SK-N-SH treated with all-trans-retinoic acid at 6 μM for 48 hours (cell line): Measurements from ENCODE around the gene IGFBP7.
A peak's percentile ranks its signal among the peaks of the same experiment; 100 is the strongest.

Source experiments
- CREB5 ChIP-seq: fragments of 250-450 bp; sonication (Bioruptor Pico); IDR thresholded peaks from 2 replicates; pipeline ENCODE4 v1.5.1; 2020; ENCODE audit warnings: low read depth, mild to moderate bottlenecking, moderate library complexity
- CSRNP3 ChIP-seq: fragments of 250-450 bp; sonication (Bioruptor Pico); IDR thresholded peaks from 2 replicates; pipeline ENCODE4 v1.5.1; 2021; ENCODE audit warnings: mild to moderate bottlenecking, moderate library complexity
- ESRRG ChIP-seq: fragments of 250-450 bp; sonication (Bioruptor Pico); IDR thresholded peaks from 2 replicates; pipeline ENCODE4 v1.6.1; 2021; ENCODE audit warnings: mild to moderate bottlenecking
- GLIS3 ChIP-seq: fragments of 250-450 bp; sonication (Bioruptor Pico); IDR thresholded peaks from 2 replicates; pipeline ENCODE4 v1.5.0; 2020; ENCODE audit warnings: mild to moderate bottlenecking, moderate library complexity
- PATZ1 ChIP-seq: fragments of 250-450 bp; sonication (Bioruptor Pico); IDR thresholded peaks from 2 replicates; pipeline ENCODE4 v1.8.0; 2020; ENCODE audit warnings: mild to moderate bottlenecking, moderate library complexity, borderline replicate concordance
- POU6F1 ChIP-seq: fragments of 250-450 bp; sonication (Bioruptor Pico); IDR thresholded peaks from 2 replicates; pipeline ENCODE4 v1.8.0; 2021; ENCODE audit warnings: low read depth, mild to moderate bottlenecking, moderate library complexity, borderline replicate concordance
- SNAI2 ChIP-seq: fragments of 250-450 bp; sonication (Bioruptor Pico); IDR thresholded peaks from 2 replicates; pipeline ENCODE4 v1.5.0; 2020; ENCODE audit warnings: mild to moderate bottlenecking, moderate library complexity
- TOX ChIP-seq: fragments of 250-450 bp; sonication (Bioruptor Pico); IDR thresholded peaks from 2 replicates; pipeline ENCODE4 v1.8.0; 2021; ENCODE audit warnings: mild to moderate bottlenecking, moderate library complexity, borderline replicate concordance
- TSHZ2 ChIP-seq: fragments of 250-450 bp; sonication (Bioruptor Pico); IDR thresholded peaks from 2 replicates; pipeline ENCODE4 v1.5.0; 2020; ENCODE audit warnings: mild to moderate bottlenecking, moderate library complexity
- ZC3H10 ChIP-seq: fragments of 250-450 bp; sonication (Bioruptor Pico); IDR thresholded peaks from 2 replicates; pipeline ENCODE4 v1.5.1; 2021; ENCODE audit warnings: mild to moderate bottlenecking, moderate library complexity
- ZFP3 ChIP-seq: fragments of 250-450 bp; sonication (Bioruptor Pico); IDR thresholded peaks from 2 replicates; pipeline ENCODE4 v1.5.0; 2020; ENCODE audit warnings: mild to moderate bottlenecking, moderate library complexity
- ZNF565 ChIP-seq: fragments of 450-650 bp; formaldehyde crosslinking; conservative IDR thresholded peaks from 2 replicates; pipeline ENCODE4 v1.5.0; 2020; ENCODE audit warnings: low read depth, mild to moderate bottlenecking, moderate library complexity
- ZNF8 ChIP-seq: fragments of 450-650 bp; formaldehyde crosslinking; IDR thresholded peaks from 2 replicates; pipeline ENCODE4 v1.5.0; 2020; ENCODE audit warnings: mild to moderate bottlenecking, moderate library complexity

- no peak for TF ChIP-seq CSRNP3
- no peak for TF ChIP-seq CREB5 (CRISPR knock-in tag)
- TF ChIP-seq ZFP3 (CRISPR knock-in tag): no peak
- no peak for TF ChIP-seq TOX (CRISPR knock-in tag)
- TF ChIP-seq ZNF8: 0 out of 2 replicates have a peak, but pooled peaks have one; percentile 46
- no peak for TF ChIP-seq POU6F1 (CRISPR knock-in tag)
- no peak for TF ChIP-seq ZNF565 (CRISPR knock-in tag)
- TF ChIP-seq ESRRG (CRISPR knock-in tag): 0 out of 2 replicates have a peak, but pooled peaks have one; percentile 22
- no peak for TF ChIP-seq PATZ1 (CRISPR knock-in tag)
- peak; percentile 88 for TF ChIP-seq TSHZ2
- no peak for TF ChIP-seq SNAI2 (CRISPR knock-in tag)
- TF ChIP-seq ZC3H10 (CRISPR knock-in tag): no peak
- TF ChIP-seq GLIS3 (CRISPR knock-in tag): no peak
Observed at GRCh38 chr4:57116245-57116644, 6.1 kb upstream of the IGFBP7 start.
